Loucy (cell line): ENCODE measurements around the gene PRMT2.

Experiments
- H2AFZ ChIP-seq: fragments of 200-600 bp; sonication (generic); 2 replicates; pipeline ENCODE4 v1.6.0; 2016; ENCODE audit warnings: antibody characterized with exemption, mild to moderate bottlenecking, low read length, moderate library complexity
- H3F3A ChIP-seq: fragments of 200-600 bp; 2 replicates; pipeline ENCODE4 v1.6.0; 2016; ENCODE audit warnings: antibody characterized with exemption, low read depth, mild to moderate bottlenecking
- H3K27me3 ChIP-seq: fragments of 200-600 bp; sonication (generic); 2 replicates; pipeline ENCODE4 v1.6.1; 2014; ENCODE audit warnings: low read length, mild to moderate bottlenecking; ENCODE audit not compliant: insufficient read depth, poor library complexity, severe bottlenecking
- H3K36me3 ChIP-seq: fragments of 200-600 bp; sonication (generic); 2 replicates; pipeline ENCODE4 v1.6.1; 2016; ENCODE audit warnings: low read length; ENCODE audit not compliant: insufficient read depth
- H3K4me1 ChIP-seq: fragments of 200-600 bp; sonication (generic); 2 replicates; pipeline ENCODE4 v1.5.1; 2014; ENCODE audit warnings: low read length, mild to moderate bottlenecking; ENCODE audit not compliant: insufficient read depth, poor library complexity, severe bottlenecking
- H3K4me2 ChIP-seq: fragments of 200-600 bp; sonication (generic); 2 replicates; pipeline ENCODE4 v1.6.0; 2014; ENCODE audit warnings: antibody characterized with exemption, low read length, low read depth, mild to moderate bottlenecking; ENCODE audit not compliant: poor library complexity, severe bottlenecking
- H3K4me3 ChIP-seq: fragments of 200-600 bp; sonication (generic); 2 replicates; pipeline ENCODE4 v1.5.1; 2014; ENCODE audit warnings: low read length, mild to moderate bottlenecking, mixed read lengths; ENCODE audit not compliant: poor library complexity, severe bottlenecking
- H3K79me2 ChIP-seq: fragments of 200-600 bp; sonication (generic); 2 replicates; pipeline ENCODE4 v1.6.1; 2014; ENCODE audit warnings: low read length; ENCODE audit not compliant: insufficient read depth
- H3K9ac ChIP-seq: fragments of 200-600 bp; sonication (generic); 2 replicates; pipeline ENCODE4 v1.6.0; 2014; ENCODE audit warnings: mild to moderate bottlenecking, low read depth, low read length, moderate library complexity; ENCODE audit not compliant: poor library complexity, severe bottlenecking
- H3K9me2 ChIP-seq: fragments of 200-600 bp; sonication (generic); replicated peaks from 2 replicates; pipeline ENCODE4 v1.6.1; 2016; ENCODE audit warnings: low read depth, low read length, mixed read lengths
- H3K9me3 ChIP-seq: fragments of 200-600 bp; sonication (generic); 2 replicates; pipeline ENCODE4 v1.6.1; 2014; ENCODE audit warnings: mild to moderate bottlenecking, antibody characterized with exemption, low read length, low read depth; ENCODE audit not compliant: insufficient read depth
- H4K20me1 ChIP-seq: fragments of 200-600 bp; sonication (generic); 2 replicates; pipeline ENCODE4 v1.6.0; 2014; ENCODE audit warnings: antibody characterized with exemption, low read length, mild to moderate bottlenecking; ENCODE audit not compliant: insufficient read depth, poor library complexity, severe bottlenecking
- CTCF ChIP-seq: fragments of 200-600 bp; sonication (generic); conservative IDR thresholded peaks from 2 replicates; pipeline ENCODE4 v1.5.1; 2014; ENCODE audit warnings: mild to moderate bottlenecking, antibody characterized with exemption, low read length
- EZH2phosphoT487 ChIP-seq: fragments of 200-600 bp; IDR thresholded peaks from 2 replicates; pipeline ENCODE4 v1.6.1; 2018; ENCODE audit warnings: antibody characterized with exemption, mild to moderate bottlenecking, moderate library complexity, borderline replicate concordance

The PRMT2 gene

DNA sequence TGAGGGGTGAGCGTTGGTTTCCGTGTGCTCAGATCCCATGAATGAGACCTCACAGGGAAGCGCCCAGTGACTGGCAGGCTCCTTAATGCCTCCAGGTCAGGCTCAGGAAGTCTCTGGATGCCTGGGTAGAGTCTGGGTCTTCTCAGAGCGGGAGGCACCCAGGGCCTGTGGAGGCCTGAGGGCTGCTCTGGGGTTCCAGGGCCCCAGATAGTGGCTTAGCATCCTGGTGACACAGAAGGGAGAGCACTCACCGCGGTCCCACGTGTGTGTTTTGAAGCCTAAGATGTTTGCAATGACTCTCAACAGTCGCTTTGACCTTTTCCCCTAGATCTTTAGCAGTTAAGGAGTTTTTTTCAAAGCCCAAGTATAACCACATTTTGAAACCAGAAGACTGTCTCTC lies 25.0 kb downstream of the PRMT2 start:
- Histone ChIP-seq H3K9me3 (peaks cover 8% of the 10 kb centered on the region; the same call in 1 of the 2 replicates), H3K4me2 (no peak overlapping the region), H3K9me2 (no peaks in the 10 kb centered on the region), H3K4me3 (no peak overlapping the region), H3F3A (no peaks in the 10 kb centered on the region; the same call in 1 of the 2 replicates), H2AFZ (no peak overlapping the region), H3K27me3 (no peaks in the 10 kb centered on the region), H3K4me1 (peaks cover 10% of the 10 kb centered on the region), H4K20me1 (no peaks in the 10 kb centered on the region), H3K79me2 (no peaks in the 10 kb centered on the region), H3K36me3 (peaks cover under 1% of the 10 kb centered on the region; the same call in 1 of the 2 replicates), H3K9ac (peak overlapping the region; percentile 17)
- TF ChIP-seq EZH2phosphoT487 (no peak), CTCF (no peak)

DNA sequence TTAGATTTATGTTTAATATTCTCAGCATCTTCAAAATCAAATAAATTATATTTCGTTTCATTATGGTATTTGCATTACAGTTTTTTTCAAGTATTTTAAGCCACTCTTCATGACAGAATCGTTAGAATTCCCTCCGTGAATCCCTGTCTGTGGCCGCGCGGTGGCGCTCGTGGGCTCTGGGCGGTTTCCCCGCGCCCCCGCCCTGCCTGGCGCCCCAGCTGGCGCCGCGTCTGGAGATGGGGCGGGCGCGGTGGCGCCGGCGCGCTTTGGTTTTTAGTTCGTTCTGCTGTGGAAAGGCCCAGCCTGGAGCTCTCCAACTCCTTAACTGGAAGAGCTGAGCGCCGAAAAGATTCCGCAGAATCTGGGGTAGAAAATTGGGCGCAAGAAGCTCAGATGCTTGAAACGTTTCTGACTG lies 25.7 kb downstream of the PRMT2 start:
- no peak overlapping the region for H3K4me3 ChIP-seq
- no peaks in the 10 kb centered on the region for H3K9me2 ChIP-seq
- no peak overlapping the region for H2AFZ ChIP-seq
- no peaks in the 10 kb centered on the region for H3K79me2 ChIP-seq
- 0 out of 2 replicates have a peak, but pooled peaks cover under 1% of the 10 kb centered on the region for H3K9me3 ChIP-seq
- no peak overlapping the region for H3K4me2 ChIP-seq
- H3F3A ChIP-seq = no peaks in the 10 kb centered on the region; the same call in 1 of the 2 replicates
- no peaks in the 10 kb centered on the region for H4K20me1 ChIP-seq
- no peaks in the 10 kb centered on the region for H3K36me3 ChIP-seq
- H3K9ac ChIP-seq = no peak overlapping the region
- peaks cover 10% of the 10 kb centered on the region for H3K4me1 ChIP-seq
- TF ChIP-seq EZH2phosphoT487 = no peak
- no peak for TF ChIP-seq CTCF
- H3K27me3 ChIP-seq = no peaks in the 10 kb centered on the region

DNA sequence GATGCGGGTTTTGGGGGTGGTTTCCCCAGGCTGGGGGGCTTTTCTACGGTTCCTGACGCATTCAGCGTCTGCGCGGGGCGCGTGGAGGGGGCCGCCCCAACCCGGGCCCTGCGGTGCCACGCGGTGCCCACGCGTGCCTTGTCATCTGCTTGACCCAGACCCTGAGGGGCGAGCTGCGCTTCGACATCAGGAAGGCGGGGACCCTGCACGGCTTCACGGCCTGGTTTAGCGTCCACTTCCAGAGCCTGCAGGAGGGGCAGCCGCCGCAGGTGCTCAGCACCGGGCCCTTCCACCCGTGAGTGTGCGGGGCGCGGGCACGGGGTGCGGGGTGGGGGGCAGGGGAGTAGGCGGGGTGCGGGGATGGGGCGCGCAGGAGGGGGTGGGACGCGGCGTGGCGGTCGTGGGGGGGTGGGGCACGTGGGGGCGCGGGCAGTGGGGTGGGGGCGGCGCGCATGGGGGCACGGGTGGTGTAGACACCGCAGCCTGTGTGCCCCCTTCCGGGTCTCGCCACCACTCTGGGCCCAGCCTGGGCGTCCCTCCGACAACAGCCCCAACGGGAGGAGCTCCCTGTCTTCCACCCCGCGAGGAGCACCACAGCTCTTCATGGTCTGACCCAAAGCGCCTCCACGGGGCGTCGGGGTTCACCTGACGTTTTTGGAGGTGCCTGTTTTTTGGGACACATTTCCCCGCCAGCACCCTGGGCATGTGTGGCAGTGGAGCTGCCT lies 26.3 kb downstream of the PRMT2 start:
- H2AFZ ChIP-seq = no peak overlapping the region
- no peaks in the 10 kb centered on the region for H3K27me3 ChIP-seq
- no peaks in the 10 kb centered on the region for H3K9me3 ChIP-seq
- no peaks in the 10 kb centered on the region for H4K20me1 ChIP-seq
- TF ChIP-seq CTCF (no peak), EZH2phosphoT487 (no peak)
- H3K4me3 ChIP-seq = no peak overlapping the region
- H3K4me1 ChIP-seq = peaks cover 10% of the 10 kb centered on the region
- H3F3A ChIP-seq = no peaks in the 10 kb centered on the region; the same call in 1 of the 2 replicates
- H3K79me2 ChIP-seq = no peaks in the 10 kb centered on the region
- H3K4me2 ChIP-seq = no peak overlapping the region
- no peaks in the 10 kb centered on the region for H3K9me2 ChIP-seq
- no peak overlapping the region for H3K9ac ChIP-seq
- H3K36me3 ChIP-seq = no peaks in the 10 kb centered on the region
